SH-SY5Y (cell line): ENCODE measurements around the gene PARM1.

Source experiments
- GATA2 ChIP-seq: IDR thresholded peaks from 2 replicates; pipeline ENCODE4 v1.6.1; 2011; ENCODE audit warnings: mild to moderate bottlenecking, low read depth, low read length
- GATA3 ChIP-seq: IDR thresholded peaks from 2 replicates; pipeline ENCODE4 v1.6.1; 2011; ENCODE audit warnings: low read depth, mild to moderate bottlenecking, low read length, moderate library complexity

DNA sequence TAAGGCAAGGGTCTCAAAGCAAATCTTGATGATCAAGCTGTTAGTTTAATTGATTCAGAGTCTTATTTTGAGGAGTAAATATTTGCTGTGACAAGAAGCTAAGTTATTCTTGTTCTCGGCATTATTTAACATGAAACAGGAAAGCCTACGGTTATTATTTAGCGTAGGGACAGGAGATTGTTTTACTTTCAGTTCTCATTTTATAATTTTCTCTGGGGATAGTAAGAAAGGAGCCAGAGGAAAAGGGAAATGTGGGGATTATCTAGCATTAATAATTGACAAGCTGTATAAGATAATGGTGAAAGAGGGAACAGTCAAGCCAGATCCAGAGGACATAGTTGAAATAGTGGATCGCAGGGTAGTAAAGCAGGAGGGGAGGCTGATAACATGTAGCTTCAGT lies 39.7 kb upstream of the PARM1 start:
- TF ChIP-seq GATA2 (no peak), GATA3 (no peak)
